ENCODE data around the gene B4GALT1.

The B4GALT1 gene

GRCh38 chr9:33188711-33189110, 21.6 kb upstream of the B4GALT1 start:
- no peak for DNase-seq

DNA sequence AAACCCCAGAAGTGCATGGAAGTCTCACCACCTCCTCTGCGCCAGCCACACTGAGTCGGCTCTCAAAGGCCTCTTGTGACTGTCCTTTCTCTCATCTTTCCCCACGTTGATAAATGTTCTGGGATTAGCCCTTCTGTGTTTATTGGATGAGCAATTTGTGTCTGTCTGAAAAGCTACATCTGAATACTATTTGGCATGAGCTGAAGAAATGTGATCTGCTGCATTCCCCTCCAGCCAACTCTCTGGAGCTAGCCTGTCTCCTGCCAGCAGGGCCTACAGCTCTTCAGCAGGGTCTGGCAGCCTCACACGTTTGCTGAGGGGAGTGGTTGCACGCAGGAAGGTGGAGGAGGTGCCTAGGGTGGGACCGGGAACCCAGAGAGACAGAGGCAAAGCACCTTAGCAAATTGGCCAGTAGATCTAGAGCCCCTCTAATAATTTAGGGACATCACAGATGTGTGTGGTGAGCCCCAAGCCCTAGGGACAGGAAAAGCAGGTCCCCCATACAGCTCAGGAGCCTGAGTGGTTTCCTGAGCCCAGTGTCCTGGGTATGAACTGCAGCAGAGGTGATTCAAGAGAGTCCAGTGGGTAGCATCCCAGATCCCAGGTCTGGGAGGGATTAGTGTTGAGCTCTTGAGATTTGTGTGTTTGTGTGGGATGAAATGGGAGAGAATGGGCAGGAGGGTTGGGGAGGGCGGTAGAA, 20.5 kb upstream of the B4GALT1 start:
- ATAC-seq (no peak), DNase-seq (no peak)
- no peaks in the 10 kb centered on the region for H3K27me3 Mint-ChIP-seq
- no peak overlapping the region for H3K27ac Mint-ChIP-seq
- no peak overlapping the region for H3K4me3 Mint-ChIP-seq
- peaks cover 13% of the 10 kb centered on the region for H3K4me1 Mint-ChIP-seq
- no peaks in the 10 kb centered on the region for H3K9me3 Mint-ChIP-seq

More at GRCh38 chr9:33188711-33189110, 21.6 kb upstream of the B4GALT1 start:
- no peak for ATAC-seq
- Mint-ChIP-seq H3K4me3 (no peak overlapping the region), H3K9me3 (no peaks in the 10 kb centered on the region), H3K4me1 (peaks cover 13% of the 10 kb centered on the region), H3K27ac (no peak overlapping the region), H3K27me3 (no peaks in the 10 kb centered on the region)

- H3K9me3 Mint-ChIP-seq, result no peaks in the 10 kb centered on the region
- peaks cover 13% of the 10 kb centered on the region for H3K4me1 Mint-ChIP-seq
- H3K27me3 Mint-ChIP-seq, result no peaks in the 10 kb centered on the region
- H3K4me3 Mint-ChIP-seq, result no peak overlapping the region
- no peak for DNase-seq
- peak overlapping the region in 1 of 2 donors; percentile 56 for H3K27ac Mint-ChIP-seq
- peak; percentile 42 for ATAC-seq
Observed at GRCh38 chr9:33186457-33187168, 19.5 kb upstream of the B4GALT1 start.

DNA sequence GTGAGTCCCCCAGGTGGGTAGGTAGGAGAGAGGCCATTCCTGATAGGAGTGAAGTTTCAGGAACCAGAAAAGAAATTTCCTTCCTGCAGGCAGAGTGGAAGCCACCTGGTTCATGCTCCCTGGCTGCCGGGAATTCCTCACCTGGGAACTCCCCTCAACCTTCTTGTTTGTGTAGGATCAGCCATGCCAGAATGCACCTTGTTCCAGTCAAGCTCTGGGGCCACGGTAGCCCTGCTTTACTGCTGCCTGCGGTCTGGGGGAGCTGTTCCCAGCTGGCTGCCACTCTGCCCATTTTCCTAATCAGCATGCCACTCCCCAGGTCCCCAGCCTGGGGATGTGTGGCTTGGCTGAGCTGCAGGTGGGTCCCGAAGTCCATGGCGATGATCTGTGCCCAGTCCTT, 18.7 kb upstream of the B4GALT1 start:
- ATAC-seq (no peak), DNase-seq (no peak)
- H3K27ac Mint-ChIP-seq, result no peak overlapping the region
- no peaks in the 10 kb centered on the region for H3K27me3 Mint-ChIP-seq
- H3K4me3 Mint-ChIP-seq, result no peak overlapping the region
- H3K9me3 Mint-ChIP-seq, result no peaks in the 10 kb centered on the region
- H3K4me1 Mint-ChIP-seq, result peaks cover 13% of the 10 kb centered on the region

GRCh38 chr9:33185406-33185805, 18.3 kb upstream of the B4GALT1 start:
- H3K4me3 Mint-ChIP-seq, result no peak overlapping the region
- H3K27ac Mint-ChIP-seq, result no peak overlapping the region
- no peaks in the 10 kb centered on the region for H3K27me3 Mint-ChIP-seq
- no peaks in the 10 kb centered on the region for H3K9me3 Mint-ChIP-seq
- DNase-seq (no peak), ATAC-seq (no peak)
- H3K4me1 Mint-ChIP-seq, result peaks cover 13% of the 10 kb centered on the region

DNA sequence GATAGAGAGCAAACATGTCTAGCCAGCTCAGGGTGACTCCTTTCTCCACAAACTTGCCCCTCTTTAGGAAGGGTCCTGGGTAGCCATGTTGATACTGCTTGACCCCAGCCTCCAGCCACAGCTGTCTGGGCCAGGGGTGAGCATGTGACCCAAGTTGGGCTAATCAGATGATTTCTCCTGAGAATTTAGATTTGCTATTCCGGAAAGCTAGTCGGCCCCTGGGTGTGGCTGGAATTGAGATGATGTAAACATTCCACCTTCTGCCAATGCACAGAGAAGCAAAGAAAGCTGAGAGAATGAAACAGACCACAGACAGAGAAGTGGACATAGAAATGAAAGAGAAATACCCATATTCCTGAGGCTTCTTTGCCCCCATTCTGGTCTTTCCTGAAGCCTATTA, 17.8 kb upstream of the B4GALT1 start:
- DNase-seq, result no peak
- Mint-ChIP-seq H3K27me3 (no peaks in the 10 kb centered on the region), H3K9me3 (no peaks in the 10 kb centered on the region), H3K4me3 (no peak overlapping the region), H3K27ac (no peak overlapping the region), H3K4me1 (peaks cover 13% of the 10 kb centered on the region)
- no peak for ATAC-seq

DNA sequence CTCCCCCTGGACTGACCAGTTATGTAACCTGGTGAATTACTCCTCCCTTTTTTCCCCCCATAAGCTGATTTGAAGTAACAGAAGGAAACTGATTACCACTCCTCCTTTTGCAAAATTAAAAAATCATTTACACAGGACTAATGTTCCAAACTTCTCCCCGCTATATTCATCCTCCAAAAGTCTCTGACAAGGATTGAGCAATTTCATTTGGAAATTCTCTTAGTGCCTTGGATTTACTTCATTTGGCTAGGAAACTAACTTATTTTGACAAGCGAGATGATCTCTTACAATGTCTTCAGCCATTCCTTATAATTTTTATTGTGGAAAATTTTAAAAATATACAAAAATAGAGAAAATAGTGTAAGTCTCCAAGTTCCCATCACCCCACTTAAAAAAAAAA, 15.4 kb upstream of the B4GALT1 start:
- Mint-ChIP-seq H3K27ac (no peak overlapping the region), H3K4me1 (peaks cover 13% of the 10 kb centered on the region), H3K4me3 (no peak overlapping the region), H3K9me3 (no peaks in the 10 kb centered on the region), H3K27me3 (no peaks in the 10 kb centered on the region)
- ATAC-seq (no peak), DNase-seq (no peak)

- no peak for ATAC-seq
- peak overlapping the region in 1 of 2 donors; percentile 43 for H3K27ac Mint-ChIP-seq
- no peak for DNase-seq
- H3K9me3 Mint-ChIP-seq, result no peaks in the 10 kb centered on the region
- no peak overlapping the region for H3K4me3 Mint-ChIP-seq
- no peaks in the 10 kb centered on the region for H3K27me3 Mint-ChIP-seq
- no peaks in the 10 kb centered on the region for H3K4me1 Mint-ChIP-seq
Observed at GRCh38 chr9:33180526-33181184, 13.5 kb upstream of the B4GALT1 start.

GRCh38 chr9:33178972-33179697, 12.0 kb upstream of the B4GALT1 start:
- H3K4me1 Mint-ChIP-seq, result no peaks in the 10 kb centered on the region
- no peaks in the 10 kb centered on the region for H3K9me3 Mint-ChIP-seq
- no peak overlapping the region for H3K4me3 Mint-ChIP-seq
- ATAC-seq (no peak), DNase-seq (no peak)
- no peak overlapping the region for H3K27ac Mint-ChIP-seq
- H3K27me3 Mint-ChIP-seq, result no peaks in the 10 kb centered on the region

DNA sequence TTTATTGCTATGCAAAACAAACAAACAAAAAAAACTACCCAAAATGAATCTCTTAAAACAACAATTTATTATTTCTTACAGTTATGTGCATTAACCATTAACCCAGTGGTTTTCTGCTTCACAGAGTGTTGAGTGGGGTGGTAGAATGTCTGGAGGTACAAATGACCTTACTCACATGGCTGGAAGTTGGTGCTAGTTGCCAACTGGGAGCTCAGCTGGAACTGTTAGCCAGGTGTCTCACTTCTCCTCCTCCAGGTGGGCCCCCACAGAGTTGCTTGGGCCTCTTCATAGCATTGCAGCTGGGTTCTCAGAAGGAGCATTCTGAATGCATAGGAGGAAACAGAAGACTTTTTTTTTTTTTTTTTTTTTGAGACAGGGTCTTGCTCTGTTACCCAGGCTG, 10.5 kb upstream of the B4GALT1 start:
- H3K27me3 Mint-ChIP-seq, result no peaks in the 10 kb centered on the region
- no peak for DNase-seq
- no peak for ATAC-seq
- no peak overlapping the region for H3K27ac Mint-ChIP-seq
- no peaks in the 10 kb centered on the region for H3K4me1 Mint-ChIP-seq
- H3K9me3 Mint-ChIP-seq, result no peaks in the 10 kb centered on the region
- H3K4me3 Mint-ChIP-seq, result no peak overlapping the region

DNA sequence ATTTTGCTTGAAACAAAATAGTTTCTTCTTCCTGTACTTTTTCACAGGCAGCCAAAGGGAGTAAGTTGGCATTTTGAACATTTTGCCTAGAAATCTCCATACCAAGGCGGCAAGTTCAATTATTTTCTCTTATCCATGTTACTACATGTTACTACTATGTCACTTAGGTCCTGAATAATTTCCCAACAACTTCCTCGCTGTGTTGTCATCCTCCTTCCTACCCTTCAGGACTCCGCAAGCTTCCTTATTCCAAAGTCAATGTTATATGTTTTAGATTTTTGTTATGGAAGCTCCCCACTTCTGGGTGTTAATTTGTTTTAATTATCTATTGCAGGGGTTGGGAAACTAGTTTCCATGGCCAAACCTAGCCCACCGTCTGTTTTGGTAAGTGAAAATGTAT, 9.9 kb upstream of the B4GALT1 start:
- DNase-seq (no peak), ATAC-seq (no peak)
- Mint-ChIP-seq H3K4me3 (no peak overlapping the region), H3K9me3 (no peaks in the 10 kb centered on the region), H3K27me3 (no peaks in the 10 kb centered on the region), H3K4me1 (peaks cover 4% of the 10 kb centered on the region), H3K27ac (no peak overlapping the region)

- Mint-ChIP-seq H3K9me3 (no peaks in the 10 kb centered on the region), H3K27me3 (no peaks in the 10 kb centered on the region), H3K4me1 (peaks cover 15% of the 10 kb centered on the region), H3K4me3 (no peak overlapping the region), H3K27ac (no peak overlapping the region)
- no peak for DNase-seq
- ATAC-seq, result no peak
Observed at GRCh38 chr9:33175649-33176325, 8.7 kb upstream of the B4GALT1 start.

DNA sequence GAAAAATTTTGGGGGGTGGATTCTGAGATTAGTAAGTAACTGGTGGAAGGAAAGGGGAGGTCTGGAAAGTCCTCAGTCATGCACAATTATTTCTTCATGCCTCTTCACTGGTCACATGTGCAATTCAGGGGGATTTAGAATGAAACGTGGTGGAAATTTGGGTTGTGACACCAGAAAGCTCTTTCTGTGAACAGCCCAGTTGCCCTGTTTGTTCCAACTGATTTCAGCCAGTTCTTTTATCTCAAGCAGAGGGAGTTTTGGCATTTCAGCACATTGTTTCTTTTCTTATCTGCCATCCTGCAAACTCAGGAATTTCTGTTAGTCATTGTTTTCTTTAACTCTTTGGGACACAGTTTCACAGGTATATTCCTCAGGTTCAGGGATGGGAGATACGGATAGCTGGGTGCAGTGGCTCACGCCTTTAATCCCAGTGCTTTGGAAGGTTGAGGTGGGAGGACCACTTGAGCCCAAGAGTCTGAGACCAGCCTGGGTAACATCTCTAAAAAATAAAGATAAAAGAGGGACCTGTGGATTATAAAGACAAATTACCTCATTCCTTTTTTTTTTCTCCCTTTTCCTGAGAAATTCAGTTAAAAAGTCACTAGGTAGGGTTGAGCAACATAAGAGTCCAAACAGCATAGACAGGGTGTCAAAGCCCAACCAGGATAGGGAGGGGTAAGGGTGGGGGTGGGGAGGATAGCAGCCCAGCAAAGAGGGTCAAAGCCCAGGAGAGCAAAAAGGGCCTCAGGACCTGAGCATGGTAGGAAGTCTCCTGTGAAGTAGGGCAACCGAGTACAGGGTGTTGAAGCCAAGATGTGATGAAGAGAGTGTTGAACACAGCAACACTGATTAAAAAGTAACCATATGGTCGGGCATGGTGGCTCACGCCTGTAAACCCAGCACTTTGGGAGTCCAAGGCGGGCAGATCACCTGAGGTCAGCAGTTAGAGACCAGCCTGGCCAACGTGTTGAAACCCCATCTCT, 5.4 kb upstream of the B4GALT1 start:
- Mint-ChIP-seq H3K4me3 (no peak overlapping the region), H3K4me1 (peaks cover 41% of the 10 kb centered on the region), H3K27me3 (no peaks in the 10 kb centered on the region), H3K9me3 (no peaks in the 10 kb centered on the region), H3K27ac (no peak overlapping the region)
- DNase-seq, result no peak
- no peak for ATAC-seq

All from stimulated activated naive CD8-positive, alpha-beta T cell treated with anti-CD3 and anti-CD28 coated beads, Interleukin-15, amount 100 ng/mL, for 72 hours (primary cell).